ENCODE measurements around the gene LEAP2.

LEAP2 gene

GRCh38 chr5:132859889-132860437, 13.5 kb upstream of the LEAP2 start:
- no peaks in the 10 kb centered on the region for H3K4me1 Mint-ChIP-seq (ENCODE audit: low read depth)
- H3K27me3 Mint-ChIP-seq (ENCODE audit: low read depth): peaks cover 8% of the 10 kb centered on the region
- no peaks in the 10 kb centered on the region for H3K36me3 Mint-ChIP-seq (ENCODE audit: low read depth)
- no peaks in the 10 kb centered on the region for H3K9me3 Mint-ChIP-seq
- no peak overlapping the region for H3K27ac Mint-ChIP-seq
- no peak overlapping the region for H3K4me3 Mint-ChIP-seq

GRCh38 chr5:132860742-132861141, 12.7 kb upstream of the LEAP2 start:
- no peaks in the 10 kb centered on the region for H3K9me3 Mint-ChIP-seq
- H3K27ac Mint-ChIP-seq: no peak overlapping the region
- no peaks in the 10 kb centered on the region for H3K36me3 Mint-ChIP-seq (ENCODE audit: low read depth)
- peaks cover 5% of the 10 kb centered on the region for H3K4me1 Mint-ChIP-seq (ENCODE audit: low read depth)
- H3K4me3 Mint-ChIP-seq: no peak overlapping the region
- H3K27me3 Mint-ChIP-seq (ENCODE audit: low read depth): peaks cover 8% of the 10 kb centered on the region

GRCh38 chr5:132865668-132866341, 7.7 kb upstream of the LEAP2 start:
- Mint-ChIP-seq H3K4me1 (ENCODE audit: low read depth) (peaks cover 24% of the 10 kb centered on the region), H3K9me3 (no peaks in the 10 kb centered on the region), H3K4me3 (peak overlapping the region; percentile 99), H3K27ac (peak overlapping the region; percentile 99), H3K27me3 (ENCODE audit: low read depth) (no peaks in the 10 kb centered on the region), H3K36me3 (ENCODE audit: low read depth) (peaks cover 21% of the 10 kb centered on the region)

GRCh38 chr5:132866342-132867045, 7.0 kb upstream of the LEAP2 start, which contains the start of the genes GDF9 and UQCRQ:
Gene GDF9 (minus strand): TSS chr5:132866469. CDS start chr5:132864533, 1,936 bp downstream.
Gene UQCRQ (plus strand): TSS chr5:132866642. CDS start chr5:132866882, 240 bp downstream.
- Mint-ChIP-seq H3K36me3 (ENCODE audit: low read depth) (peaks cover 21% of the 10 kb centered on the region), H3K27ac (peak within 1 kb of the TSS; percentile 99), H3K4me3 (peak within 1 kb of the TSS; percentile 99), H3K9me3 (no peaks in the 10 kb centered on the region), H3K27me3 (ENCODE audit: low read depth) (no peaks in the 10 kb centered on the region), H3K4me1 (ENCODE audit: low read depth) (peaks cover 24% of the 10 kb centered on the region)

GRCh38 chr5:132867046-132867451, 6.4 kb upstream of the LEAP2 start:
- Mint-ChIP-seq H3K4me3 (peak overlapping the region; percentile 99), H3K4me1 (ENCODE audit: low read depth) (peaks cover 24% of the 10 kb centered on the region), H3K36me3 (ENCODE audit: low read depth) (peaks cover 23% of the 10 kb centered on the region), H3K27ac (peak overlapping the region; percentile 99), H3K27me3 (ENCODE audit: low read depth) (no peaks in the 10 kb centered on the region), H3K9me3 (no peaks in the 10 kb centered on the region)

GRCh38 chr5:132868754-132869153, 4.7 kb upstream of the LEAP2 start:
- Mint-ChIP-seq H3K9me3 (no peaks in the 10 kb centered on the region), H3K4me3 (peak overlapping the region; percentile 21), H3K36me3 (ENCODE audit: low read depth) (peaks cover 32% of the 10 kb centered on the region), H3K27me3 (ENCODE audit: low read depth) (no peaks in the 10 kb centered on the region), H3K27ac (peak overlapping the region; percentile 31), H3K4me1 (ENCODE audit: low read depth) (peaks cover 24% of the 10 kb centered on the region)

GRCh38 chr5:132870801-132871200, 2.7 kb upstream of the LEAP2 start:
- Mint-ChIP-seq H3K9me3 (no peaks in the 10 kb centered on the region), H3K27me3 (ENCODE audit: low read depth) (no peaks in the 10 kb centered on the region), H3K36me3 (ENCODE audit: low read depth) (peaks cover 32% of the 10 kb centered on the region), H3K4me3 (no peak overlapping the region), H3K4me1 (ENCODE audit: low read depth) (peaks cover 18% of the 10 kb centered on the region), H3K27ac (no peak overlapping the region)

GRCh38 chr5:132871459-132872284, 1.8 kb upstream of the LEAP2 start:
- Mint-ChIP-seq H3K36me3 (ENCODE audit: low read depth) (peaks cover 30% of the 10 kb centered on the region), H3K9me3 (no peaks in the 10 kb centered on the region), H3K27ac (no peak overlapping the region), H3K4me1 (ENCODE audit: low read depth) (peaks cover 15% of the 10 kb centered on the region), H3K27me3 (ENCODE audit: low read depth) (no peaks in the 10 kb centered on the region), H3K4me3 (no peak overlapping the region)

GRCh38 chr5:132872788-132873118, 715 bp upstream of the LEAP2 start:
- Mint-ChIP-seq H3K27me3 (ENCODE audit: low read depth) (no peaks in the 10 kb centered on the region), H3K36me3 (ENCODE audit: low read depth) (peaks cover 26% of the 10 kb centered on the region), H3K27ac (no peak overlapping the region), H3K4me3 (no peak overlapping the region), H3K4me1 (ENCODE audit: low read depth) (peaks cover 7% of the 10 kb centered on the region), H3K9me3 (no peaks in the 10 kb centered on the region)

- Mint-ChIP-seq H3K4me3 (no peak overlapping the region), H3K27ac (no peak overlapping the region), H3K4me1 (ENCODE audit: low read depth) (peaks cover 1% of the 10 kb centered on the region), H3K27me3 (ENCODE audit: low read depth) (no peaks in the 10 kb centered on the region), H3K9me3 (no peaks in the 10 kb centered on the region), H3K36me3 (ENCODE audit: low read depth) (peaks cover 28% of the 10 kb centered on the region)
Observed at GRCh38 chr5:132873930-132874271, 433 bp downstream of the LEAP2 start.

- H3K27ac Mint-ChIP-seq: no peak overlapping the region
- no peak overlapping the region for H3K4me3 Mint-ChIP-seq
- peaks cover 28% of the 10 kb centered on the region for H3K36me3 Mint-ChIP-seq (ENCODE audit: low read depth)
- H3K9me3 Mint-ChIP-seq: no peaks in the 10 kb centered on the region
- H3K27me3 Mint-ChIP-seq (ENCODE audit: low read depth): no peaks in the 10 kb centered on the region
- H3K4me1 Mint-ChIP-seq (ENCODE audit: low read depth): no peaks in the 10 kb centered on the region
Observed at GRCh38 chr5:132876020-132876759, 2.7 kb downstream of the LEAP2 start.

GRCh38 chr5:132877466-132877865, 4.0 kb downstream of the LEAP2 start:
- Mint-ChIP-seq H3K27ac (no peak overlapping the region), H3K9me3 (no peaks in the 10 kb centered on the region), H3K4me3 (no peak overlapping the region), H3K36me3 (ENCODE audit: low read depth) (peaks cover 25% of the 10 kb centered on the region), H3K4me1 (ENCODE audit: low read depth) (no peaks in the 10 kb centered on the region), H3K27me3 (ENCODE audit: low read depth) (no peaks in the 10 kb centered on the region)

GRCh38 chr5:132877938-132878337, 4.5 kb downstream of the LEAP2 start:
- H3K36me3 Mint-ChIP-seq (ENCODE audit: low read depth): peaks cover 25% of the 10 kb centered on the region
- no peak overlapping the region for H3K4me3 Mint-ChIP-seq
- H3K4me1 Mint-ChIP-seq (ENCODE audit: low read depth): no peaks in the 10 kb centered on the region
- H3K9me3 Mint-ChIP-seq: no peaks in the 10 kb centered on the region
- H3K27me3 Mint-ChIP-seq (ENCODE audit: low read depth): no peaks in the 10 kb centered on the region
- H3K27ac Mint-ChIP-seq: no peak overlapping the region

- H3K4me3 Mint-ChIP-seq: no peak overlapping the region
- no peaks in the 10 kb centered on the region for H3K9me3 Mint-ChIP-seq
- no peaks in the 10 kb centered on the region for H3K27me3 Mint-ChIP-seq (ENCODE audit: low read depth)
- peaks cover 30% of the 10 kb centered on the region for H3K36me3 Mint-ChIP-seq (ENCODE audit: low read depth)
- H3K27ac Mint-ChIP-seq: no peak overlapping the region
- H3K4me1 Mint-ChIP-seq (ENCODE audit: low read depth): peaks cover 2% of the 10 kb centered on the region
Observed at GRCh38 chr5:132883261-132883834, 9.9 kb downstream of the LEAP2 start.

All from T-helper 1 cell treated with Interleukin-12 subunit alpha and Interleukin-12 subunit beta and Interleukin-4 antibody, amounts not matched to agents 30 μg/mL and 1 μg/mL, for 36 hours (primary cell).